ENCODE measurements around the gene RNF183. TPM values are rescaled to one million over a fixed set of nuclear protein-coding genes. Genes with fewer than 3 reads are reported as not detected.

RNF183 gene
- total RNA-seq, 1 donor from 2014 or later, result not detected

DNA sequence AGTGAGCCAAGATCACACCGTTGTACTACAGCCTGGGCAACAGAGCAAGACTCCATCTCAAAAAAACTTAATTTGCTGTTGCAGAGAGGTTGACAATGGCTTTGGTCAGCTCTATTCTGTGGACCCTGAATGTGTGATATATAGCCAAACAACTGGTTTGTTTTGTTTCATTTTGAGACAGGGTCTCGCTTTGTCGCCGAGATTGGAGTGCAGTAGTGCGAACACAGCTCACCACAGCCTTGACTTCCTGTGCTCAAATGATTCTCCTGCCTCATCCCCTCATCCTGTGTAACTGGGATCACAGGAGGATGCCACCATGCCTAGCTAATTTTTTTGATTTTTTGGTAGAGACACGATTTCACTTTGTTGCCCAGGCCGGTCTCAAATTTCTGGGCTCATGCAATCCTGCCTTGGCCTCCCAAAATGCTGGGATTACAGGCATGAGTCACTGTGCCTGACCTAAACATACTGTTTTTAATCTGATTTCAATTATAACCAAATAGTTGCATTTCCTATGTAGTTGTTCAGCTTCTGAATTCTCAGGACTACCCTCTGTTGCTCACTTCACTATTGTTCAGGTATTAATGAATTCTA is 9.8 kb downstream of the RNF183 start:
- Histone ChIP-seq H3K4me3 (no peak overlapping the region), H3K9me3 (no peaks in the 10 kb centered on the region), H3K27me3 (ENCODE audit: low read depth) (no peaks in the 10 kb centered on the region), H3K36me3 (peaks cover 54% of the 10 kb centered on the region), H3K4me1 (no peaks in the 10 kb centered on the region), H3K27ac (no peak overlapping the region)
- no peak for ATAC-seq
- TF ChIP-seq, protein P1, sequence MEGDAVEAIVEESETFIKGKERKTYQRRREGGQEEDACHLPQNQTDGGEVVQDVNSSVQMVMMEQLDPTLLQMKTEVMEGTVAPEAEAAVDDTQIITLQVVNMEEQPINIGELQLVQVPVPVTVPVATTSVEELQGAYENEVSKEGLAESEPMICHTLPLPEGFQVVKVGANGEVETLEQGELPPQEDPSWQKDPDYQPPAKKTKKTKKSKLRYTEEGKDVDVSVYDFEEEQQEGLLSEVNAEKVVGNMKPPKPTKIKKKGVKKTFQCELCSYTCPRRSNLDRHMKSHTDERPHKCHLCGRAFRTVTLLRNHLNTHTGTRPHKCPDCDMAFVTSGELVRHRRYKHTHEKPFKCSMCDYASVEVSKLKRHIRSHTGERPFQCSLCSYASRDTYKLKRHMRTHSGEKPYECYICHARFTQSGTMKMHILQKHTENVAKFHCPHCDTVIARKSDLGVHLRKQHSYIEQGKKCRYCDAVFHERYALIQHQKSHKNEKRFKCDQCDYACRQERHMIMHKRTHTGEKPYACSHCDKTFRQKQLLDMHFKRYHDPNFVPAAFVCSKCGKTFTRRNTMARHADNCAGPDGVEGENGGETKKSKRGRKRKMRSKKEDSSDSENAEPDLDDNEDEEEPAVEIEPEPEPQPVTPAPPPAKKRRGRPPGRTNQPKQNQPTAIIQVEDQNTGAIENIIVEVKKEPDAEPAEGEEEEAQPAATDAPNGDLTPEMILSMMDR (IDR thresholded peaks at IDR 0.05), result no peak
- DNase-seq, result no peak
- intact Hi-C loops (cut with DNase I), result no loop called here

DNA sequence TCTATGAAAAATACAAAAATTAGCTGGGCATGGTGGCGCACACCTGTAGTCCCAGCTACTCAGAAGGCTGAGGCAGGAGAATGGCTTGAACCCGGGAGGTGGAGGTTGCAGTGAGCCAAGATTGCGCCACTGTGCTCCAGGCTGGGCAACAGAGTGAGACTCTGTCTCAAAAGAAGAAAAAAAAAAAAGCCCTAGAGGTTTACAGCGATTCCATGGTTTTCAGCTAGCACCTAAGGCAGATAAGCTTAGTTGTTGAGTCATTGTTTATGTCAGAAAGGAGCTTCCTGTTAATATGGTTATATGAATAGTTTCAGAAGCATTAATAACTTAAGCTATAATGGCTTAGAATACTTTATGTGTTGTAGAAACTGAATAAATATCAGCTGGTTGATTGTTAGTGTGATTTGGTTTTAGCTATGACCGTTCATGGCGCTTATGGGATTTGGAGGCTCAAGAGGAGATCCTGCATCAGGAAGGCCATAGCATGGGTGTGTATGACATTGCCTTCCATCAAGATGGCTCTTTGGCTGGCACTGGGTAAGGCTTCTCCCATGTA is 13.0 kb downstream of the RNF183 start:
- Histone ChIP-seq H3K27ac (no peak overlapping the region), H3K36me3 (peaks cover 87% of the 10 kb centered on the region), H3K9me3 (no peaks in the 10 kb centered on the region), H3K27me3 (ENCODE audit: low read depth) (no peaks in the 10 kb centered on the region), H3K4me3 (no peak overlapping the region), H3K4me1 (no peaks in the 10 kb centered on the region)
- TF ChIP-seq, protein P1 (IDR thresholded peaks at IDR 0.05), result no peak
- ATAC-seq (no peak), DNase-seq (no peak)
- intact Hi-C loops (cut with DNase I), result no loop called here

DNA sequence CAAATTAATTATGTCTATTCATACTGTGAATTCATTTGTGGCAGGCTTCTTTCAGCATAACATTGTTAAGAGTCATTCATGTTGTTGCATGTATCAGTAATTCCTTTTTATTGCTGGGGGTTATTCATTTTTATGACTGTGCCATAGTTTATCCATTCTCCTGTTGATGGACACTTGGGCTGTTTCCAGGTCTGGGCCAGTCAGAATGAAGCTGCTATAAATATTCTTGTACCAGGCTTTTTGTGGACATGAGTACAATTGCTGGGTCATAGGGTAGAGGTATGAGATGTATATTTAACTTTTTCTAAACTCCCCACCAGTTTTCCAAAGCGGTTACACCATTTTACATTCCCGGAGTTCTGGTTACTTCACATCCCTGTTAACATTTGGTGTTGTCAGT is 14.1 kb downstream of the RNF183 start:
- Histone ChIP-seq H3K4me1 (no peaks in the 10 kb centered on the region), H3K9me3 (no peaks in the 10 kb centered on the region), H3K27me3 (ENCODE audit: low read depth) (no peaks in the 10 kb centered on the region), H3K36me3 (peaks cover 97% of the 10 kb centered on the region), H3K4me3 (no peak overlapping the region), H3K27ac (no peak overlapping the region)
- intact Hi-C loops (cut with DNase I), result no loop called here
- TF ChIP-seq, protein P1 (IDR thresholded peaks at IDR 0.05), result no peak
- ATAC-seq, result no peak
- no peak for DNase-seq

DNA sequence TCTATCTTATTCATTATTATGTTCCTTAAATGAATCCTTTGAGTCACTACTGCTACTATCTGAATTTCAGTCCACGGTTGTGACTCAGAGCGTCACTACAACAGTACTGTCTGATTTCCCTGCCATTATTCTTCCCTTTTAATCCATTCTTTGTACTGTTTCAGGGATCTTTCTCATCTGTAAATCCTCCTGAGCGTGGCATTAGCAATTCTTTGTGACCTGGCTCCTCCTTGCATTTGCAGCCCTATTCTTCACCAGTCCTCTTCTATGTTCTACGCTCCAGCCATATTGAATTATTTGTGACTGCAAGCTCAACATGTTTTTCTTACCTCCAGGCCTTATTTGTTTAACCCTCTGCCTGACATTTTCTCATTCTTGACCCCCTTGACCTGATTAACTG is 21.8 kb downstream of the RNF183 start:
- Histone ChIP-seq H3K27ac (no peak overlapping the region), H3K9me3 (no peaks in the 10 kb centered on the region), H3K36me3 (peaks cover 97% of the 10 kb centered on the region), H3K4me3 (no peak overlapping the region), H3K4me1 (peaks cover 10% of the 10 kb centered on the region), H3K27me3 (ENCODE audit: low read depth) (no peaks in the 10 kb centered on the region)
- TF ChIP-seq, protein P1 (IDR thresholded peaks at IDR 0.05), result no peak
- DNase-seq (no peak), ATAC-seq (no peak)
- intact Hi-C loops (cut with DNase I), result no loop called here

DNA sequence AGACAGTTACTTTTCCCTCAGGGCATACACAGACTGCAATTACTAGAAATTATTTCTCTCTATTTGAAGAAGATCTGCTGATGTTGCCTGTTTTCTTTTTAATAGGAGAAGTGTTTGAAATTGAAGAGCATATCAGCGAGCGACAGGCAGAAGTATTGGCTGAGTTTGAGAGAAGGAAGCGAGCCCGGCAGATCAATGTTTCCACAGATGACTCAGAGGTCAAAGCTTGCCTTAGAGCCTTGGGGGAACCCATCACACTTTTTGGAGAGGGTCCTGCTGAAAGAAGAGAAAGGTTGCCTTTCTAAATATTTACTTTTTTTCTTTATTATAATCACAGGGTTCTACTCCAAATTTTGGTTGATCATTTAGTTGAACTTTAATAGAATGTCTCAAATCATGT is 24.3 kb downstream of the RNF183 start:
- Histone ChIP-seq H3K4me3 (no peak overlapping the region), H3K27me3 (ENCODE audit: low read depth) (no peaks in the 10 kb centered on the region), H3K9me3 (no peaks in the 10 kb centered on the region), H3K36me3 (peaks cover 72% of the 10 kb centered on the region), H3K27ac (no peak overlapping the region), H3K4me1 (peaks cover 23% of the 10 kb centered on the region)
- no peak for ATAC-seq
- intact Hi-C loops (cut with DNase I), result no loop called here
- TF ChIP-seq, protein P1 (IDR thresholded peaks at IDR 0.05), result no peak
- no peak for DNase-seq

All from lower lobe of right lung (tissue), 2 donors.